Activated CD8-positive, alpha-beta memory T cell treated with anti-CD3 and anti-CD28 coated beads, Interleukin-2, amount 50 U/mL, for 1 hour (primary cell): Measurements from ENCODE around the gene DENND4B.
A peak's percentile ranks its signal among the peaks of the same experiment; 100 is the strongest.

Experiments used
- DNase-seq: peaks from one replicate; pipeline ENCODE4 v3.0.0-alpha.2; 2020; ENCODE audit errors: extremely low read depth

The DENND4B gene

DNA sequence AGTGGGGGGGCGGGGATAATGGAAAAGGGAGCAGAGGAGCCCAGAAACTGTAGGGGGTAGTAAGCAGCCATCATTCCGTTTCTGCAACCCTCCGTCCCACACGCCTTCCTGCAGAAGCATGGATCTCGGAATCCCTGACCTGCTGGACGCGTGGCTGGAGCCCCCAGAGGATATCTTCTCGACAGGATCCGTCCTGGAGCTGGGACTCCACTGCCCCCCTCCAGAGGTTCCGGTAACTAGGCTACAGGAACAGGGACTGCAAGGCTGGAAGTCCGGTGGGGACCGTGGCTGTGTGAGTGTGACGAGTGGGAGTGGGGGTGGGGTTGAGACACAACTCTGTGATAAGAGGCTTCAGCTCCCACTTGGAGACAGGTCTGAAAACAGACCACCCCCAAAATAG, 21.9 kb upstream of the DENND4B start:
- no peak for DNase-seq

DNA sequence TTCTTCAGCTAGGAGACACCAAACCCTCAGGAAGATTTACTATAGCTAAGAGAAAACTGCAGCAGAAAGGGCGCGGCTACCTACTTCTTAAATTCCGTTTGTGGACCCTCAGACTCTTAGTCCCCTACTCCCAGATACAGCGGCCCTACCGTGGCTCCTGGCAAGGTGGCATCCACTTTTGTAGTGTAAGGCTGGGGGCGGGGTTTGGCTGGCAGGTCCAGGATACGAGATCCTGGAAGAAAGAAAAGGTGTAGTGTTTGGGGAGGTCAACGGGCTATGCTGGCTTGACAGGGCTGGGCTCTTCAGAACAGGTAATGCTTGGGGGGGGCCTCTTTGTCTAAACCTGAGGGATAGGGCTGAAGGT, 21.5 kb upstream of the DENND4B start:
- DNase-seq = no peak

DNA sequence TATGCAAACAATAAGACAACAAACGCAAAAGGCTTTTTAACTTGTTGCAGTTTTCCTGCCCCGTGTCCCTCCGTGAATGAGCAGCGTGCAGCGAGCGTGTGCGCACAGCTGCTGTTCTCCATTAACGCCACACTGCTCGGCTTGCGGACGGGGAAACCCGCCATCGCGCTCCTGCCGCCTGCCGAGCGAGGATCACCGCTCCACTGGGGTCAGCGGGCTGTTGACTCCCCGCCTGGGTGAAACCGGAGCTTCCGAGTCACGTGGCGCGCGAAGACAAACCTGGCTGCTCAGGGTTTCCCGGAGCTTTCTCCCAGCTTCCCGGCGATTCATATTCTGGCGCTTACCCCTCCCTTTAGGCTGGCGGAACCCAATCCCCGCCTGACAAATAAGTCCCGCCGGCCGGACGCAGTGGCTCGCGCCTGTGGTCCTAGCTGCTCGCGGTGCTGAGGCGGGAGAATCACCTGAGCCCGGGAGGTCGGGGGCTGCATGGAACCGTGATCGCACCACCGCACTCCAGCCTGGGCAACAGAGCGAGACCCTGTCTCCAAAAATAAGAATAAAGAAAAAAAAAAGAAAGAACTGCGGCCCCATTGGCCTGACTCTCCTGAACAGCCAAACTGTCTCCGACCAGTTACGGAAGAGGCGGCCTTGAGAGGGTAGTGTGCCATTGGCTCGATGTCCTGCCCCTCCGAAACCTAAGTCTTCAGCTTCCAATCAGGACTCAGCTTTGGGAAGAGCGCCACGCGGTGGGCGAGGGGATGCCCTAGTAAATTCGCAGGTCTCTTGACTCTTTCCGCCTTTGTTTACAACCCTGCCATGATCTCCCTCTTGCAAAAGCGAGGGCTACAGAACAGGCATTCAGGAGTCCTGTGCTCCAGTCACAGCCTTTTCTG, 20.8 kb upstream of the DENND4B start, which contains the start of gene CREB3L4:
Gene CREB3L4 (plus strand): TSS at position 796 of the 893 bp plus-strand sequence. CDS start 624 bp downstream, outside the sequence.
- DNase-seq = no peak

DNA sequence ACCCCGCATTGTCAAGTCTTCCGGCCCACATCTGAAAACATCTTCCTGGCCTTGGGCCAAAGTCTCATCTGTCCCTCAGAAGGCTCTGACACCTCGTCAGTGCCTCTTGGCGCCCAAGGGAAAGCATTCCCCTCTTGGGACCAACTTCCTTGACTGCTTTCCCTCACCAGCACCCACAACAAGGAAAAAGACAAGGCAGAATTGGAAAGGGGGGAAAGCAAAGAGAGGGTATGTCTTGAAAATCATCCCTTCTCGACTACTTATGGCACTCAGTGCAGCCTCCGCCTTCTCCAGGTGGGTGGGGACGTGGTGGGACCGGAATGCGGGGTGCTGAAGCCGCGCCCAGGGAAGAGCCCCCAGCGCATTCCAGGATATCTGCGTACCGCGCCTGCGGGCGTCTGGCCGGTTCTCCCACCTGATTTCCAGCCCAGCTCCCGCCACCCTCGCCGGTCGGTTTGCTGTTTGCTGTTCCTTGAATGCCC, 17.4 kb upstream of the DENND4B start:
- no peak for DNase-seq

DNA sequence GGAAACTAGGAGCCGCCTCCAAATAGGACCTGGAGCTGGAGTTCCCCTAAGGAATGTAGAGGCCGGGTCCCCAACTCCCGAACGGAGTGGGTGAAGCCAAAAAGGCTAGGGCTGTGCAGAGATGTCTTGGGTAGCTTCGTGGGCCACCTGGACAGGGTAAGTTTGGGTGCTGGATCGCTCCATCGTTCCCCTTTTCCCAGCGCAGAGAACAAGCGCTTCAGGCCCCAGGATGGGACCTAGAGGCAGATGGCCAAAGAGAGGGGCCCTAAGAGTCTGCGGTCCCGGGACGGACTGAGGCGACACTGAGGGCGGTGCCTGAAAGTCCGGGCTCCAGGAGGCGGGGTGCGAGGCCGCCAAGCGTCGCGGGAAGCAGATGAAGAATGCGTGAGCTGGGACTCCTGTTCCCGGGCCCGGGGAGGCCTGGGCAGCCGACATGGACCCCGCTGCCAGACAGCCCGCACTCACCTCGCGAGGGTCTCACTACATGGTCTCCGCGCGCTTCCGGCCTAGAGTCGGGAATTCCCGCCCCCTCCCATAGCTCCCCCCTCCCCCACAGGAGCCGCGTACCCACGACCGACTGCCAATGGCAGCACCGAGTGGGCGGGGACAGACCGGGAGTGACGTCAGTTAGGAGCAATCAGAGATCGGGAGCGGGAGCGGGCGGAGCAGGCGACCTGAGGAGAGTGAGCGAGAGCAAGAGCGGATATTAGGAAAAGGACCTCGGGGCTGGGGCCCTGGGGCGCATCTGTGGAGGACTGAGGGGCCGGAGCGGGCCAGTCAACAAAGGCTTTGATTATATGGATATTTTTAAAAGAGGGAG, 16.7 kb upstream of the DENND4B start, which contains the start of gene SLC39A1:
Gene SLC39A1 (minus strand): TSS at position 508 of the 820 bp plus-strand sequence. CDS start 822 bp downstream, outside the sequence.
- DNase-seq = peak; percentile 88

DNA sequence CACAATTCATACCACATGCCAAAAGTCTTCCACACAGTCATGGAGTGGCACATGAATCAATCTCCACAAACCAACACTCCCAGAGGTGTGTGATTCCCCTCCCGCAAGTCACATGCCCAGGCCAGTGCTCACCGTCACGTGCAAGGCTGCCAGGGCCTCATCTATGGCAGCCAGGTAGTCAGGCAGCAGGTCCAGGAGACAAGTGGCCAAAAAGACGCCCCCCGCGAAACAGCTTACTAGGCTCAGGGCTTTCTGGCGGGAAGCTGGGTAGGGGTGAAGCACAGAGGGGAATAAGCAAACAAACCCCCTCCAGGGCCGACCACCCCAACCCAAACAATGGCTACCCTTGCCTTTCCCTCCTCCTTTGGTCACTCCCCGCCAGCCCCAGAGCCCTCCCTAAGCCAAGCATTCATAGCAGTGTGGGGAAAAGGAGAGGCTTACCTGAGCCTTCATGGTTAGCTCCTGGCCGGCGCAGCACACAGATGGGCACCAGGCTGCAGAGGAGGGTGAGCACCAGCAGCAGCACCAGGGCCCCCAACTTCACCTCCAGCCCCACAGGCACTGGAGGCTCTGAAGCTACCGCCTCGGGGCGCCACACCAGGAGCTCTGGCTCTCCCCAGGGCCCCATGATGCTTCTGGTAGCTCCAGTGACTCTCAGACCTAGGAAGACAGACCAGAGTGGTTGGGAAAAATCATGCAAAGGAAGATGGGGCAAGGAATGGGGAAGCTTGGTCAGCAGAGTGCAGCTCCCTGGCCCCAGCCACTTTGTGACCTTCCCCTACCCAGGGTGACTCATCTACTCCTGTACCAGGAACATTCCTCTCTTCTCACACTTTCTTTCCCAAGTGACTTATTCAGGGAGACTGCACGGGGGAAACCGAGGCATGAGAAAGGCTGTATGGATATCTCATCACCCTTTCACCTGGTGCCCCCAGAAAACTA, 15.8 kb upstream of the DENND4B start:
- DNase-seq = no peak

DNA sequence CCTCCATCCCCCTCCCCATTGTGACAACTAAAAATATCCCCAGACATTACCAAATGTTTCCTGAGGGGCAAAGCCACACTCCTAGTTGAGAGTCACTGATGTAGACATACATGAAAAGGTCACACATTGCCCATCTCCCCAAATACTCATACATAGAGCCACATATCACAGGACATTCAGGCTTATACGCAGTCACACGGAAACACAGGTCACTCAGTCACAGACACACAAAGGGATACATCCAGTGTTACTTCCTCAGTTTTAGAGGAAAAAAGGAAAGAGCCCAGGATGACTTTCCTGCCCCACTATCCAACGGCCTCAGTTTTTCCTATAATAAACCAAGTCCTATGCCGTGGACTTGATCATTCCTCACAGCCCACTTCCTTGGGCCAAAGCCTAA, 14.9 kb upstream of the DENND4B start:
- DNase-seq = no peak

DNA sequence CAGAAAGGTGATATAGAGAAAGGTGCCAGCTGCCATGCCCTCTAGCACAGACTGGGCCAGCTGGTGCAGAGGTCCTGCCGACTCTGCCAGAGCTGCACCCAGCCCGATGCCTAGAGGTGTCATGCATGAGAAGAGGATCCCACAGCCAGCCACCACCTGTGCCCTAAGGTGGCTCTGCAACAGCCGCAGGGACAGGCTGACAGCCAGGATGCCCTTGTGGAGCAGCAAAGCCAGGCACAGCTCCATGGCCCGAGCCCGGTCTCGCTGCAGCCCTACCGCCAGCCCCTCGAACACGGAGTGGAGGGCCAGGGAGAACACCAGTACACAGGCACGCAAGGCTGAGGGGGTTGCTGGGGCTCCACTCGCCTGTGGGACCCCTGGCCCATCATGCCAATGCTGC, 13.7 kb upstream of the DENND4B start:
- DNase-seq = no peak

DNA sequence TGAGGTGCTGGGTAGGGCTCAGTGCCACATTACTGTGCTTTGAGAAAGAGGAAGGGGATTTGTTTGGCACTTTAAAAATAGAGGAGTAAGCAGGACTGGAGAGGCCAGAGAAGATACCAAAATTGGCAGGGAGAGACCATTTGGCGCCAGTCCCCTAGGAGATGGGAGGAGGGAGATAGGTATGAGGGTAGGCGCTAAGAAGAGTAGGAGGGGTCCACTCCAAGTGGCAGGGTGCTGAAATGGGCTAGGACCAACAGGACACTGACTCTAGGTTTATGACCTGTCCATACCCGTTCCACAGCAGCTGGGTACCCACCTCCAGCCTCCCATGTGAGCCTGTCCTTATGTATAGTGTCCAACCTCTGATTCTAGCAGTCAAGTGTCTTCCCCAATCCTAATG, 12.9 kb upstream of the DENND4B start:
- DNase-seq = no peak

DNA sequence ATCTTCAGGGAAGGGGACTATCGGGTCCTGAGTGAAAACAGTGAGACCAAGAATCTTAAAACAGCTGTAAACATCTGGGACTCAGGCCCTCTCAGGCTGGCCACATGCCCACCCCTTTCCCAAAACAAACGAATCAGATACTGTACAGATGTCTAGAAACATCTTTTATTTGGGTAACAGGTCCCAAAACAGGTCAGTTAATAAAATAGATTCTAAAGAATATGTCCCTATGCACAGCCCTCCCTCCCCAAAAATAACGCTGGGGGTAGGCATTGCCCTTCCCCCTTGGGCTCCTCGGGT, 12.4 kb upstream of the DENND4B start:
- no peak for DNase-seq

DNA sequence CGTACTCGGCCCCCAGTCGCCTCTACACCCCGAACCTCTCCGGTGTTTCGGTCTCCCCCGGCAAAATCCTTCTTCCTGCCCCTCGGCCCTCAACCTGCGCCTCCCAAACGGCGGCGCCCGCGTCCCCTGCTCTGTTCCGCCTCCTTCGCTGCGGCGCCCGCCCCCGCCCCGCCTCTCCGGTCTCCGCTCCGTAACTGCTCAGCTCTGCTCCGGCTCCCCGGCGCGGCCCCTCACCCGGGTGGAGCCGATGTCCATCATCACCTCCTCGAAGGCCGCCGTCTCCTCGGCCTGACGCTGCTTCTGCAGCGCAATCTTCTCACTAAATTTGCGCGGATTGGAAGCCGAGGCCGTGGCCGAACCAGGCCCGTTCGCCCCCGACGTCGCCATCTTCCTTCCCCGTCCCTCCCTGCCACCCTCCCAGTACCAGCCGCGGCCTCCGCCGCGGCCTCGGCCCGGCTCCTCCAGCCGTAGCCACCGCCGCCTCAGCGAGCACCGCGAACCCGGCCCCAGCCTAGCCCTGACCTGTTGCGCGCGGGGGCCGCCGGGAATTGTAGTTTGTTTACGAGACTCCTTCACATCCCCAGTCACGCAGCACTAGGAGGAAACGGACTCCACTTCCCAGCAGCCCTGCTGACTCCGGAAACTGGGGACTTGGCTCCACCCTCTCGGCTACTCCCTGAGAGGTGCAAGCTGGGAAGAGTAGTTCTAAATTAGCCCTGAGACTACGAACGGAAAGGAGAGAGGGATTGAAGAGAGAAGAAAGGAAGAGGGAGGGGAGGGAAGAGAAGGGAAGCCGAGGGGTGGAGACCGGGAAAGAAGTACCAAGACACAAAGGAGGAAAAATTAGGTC, 11.8 kb upstream of the DENND4B start, which contains the start of gene CRTC2:
Gene CRTC2 (minus strand): TSS at position 502 of the 850 bp plus-strand sequence. CDS start 115 bp downstream, at position 387.
- DNase-seq = peak; percentile 94

DNA sequence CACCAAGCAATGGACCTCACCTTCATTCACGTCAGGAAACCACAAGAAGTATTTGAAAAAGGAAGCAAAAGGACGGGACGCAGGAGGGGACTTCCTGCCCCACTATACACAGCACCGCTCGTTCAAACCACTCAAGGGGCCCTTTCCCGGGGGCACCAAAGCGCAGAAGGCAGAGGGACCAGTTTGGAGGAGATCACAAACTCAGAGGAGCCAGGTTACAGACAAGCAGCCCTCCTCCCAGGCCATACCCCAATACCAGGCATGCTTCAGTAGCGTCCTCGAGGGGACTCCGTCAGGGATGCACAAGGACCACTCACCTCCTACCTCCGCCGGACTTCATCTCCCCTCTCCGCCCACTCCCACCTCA, 11.2 kb upstream of the DENND4B start:
- DNase-seq = no peak

DNA sequence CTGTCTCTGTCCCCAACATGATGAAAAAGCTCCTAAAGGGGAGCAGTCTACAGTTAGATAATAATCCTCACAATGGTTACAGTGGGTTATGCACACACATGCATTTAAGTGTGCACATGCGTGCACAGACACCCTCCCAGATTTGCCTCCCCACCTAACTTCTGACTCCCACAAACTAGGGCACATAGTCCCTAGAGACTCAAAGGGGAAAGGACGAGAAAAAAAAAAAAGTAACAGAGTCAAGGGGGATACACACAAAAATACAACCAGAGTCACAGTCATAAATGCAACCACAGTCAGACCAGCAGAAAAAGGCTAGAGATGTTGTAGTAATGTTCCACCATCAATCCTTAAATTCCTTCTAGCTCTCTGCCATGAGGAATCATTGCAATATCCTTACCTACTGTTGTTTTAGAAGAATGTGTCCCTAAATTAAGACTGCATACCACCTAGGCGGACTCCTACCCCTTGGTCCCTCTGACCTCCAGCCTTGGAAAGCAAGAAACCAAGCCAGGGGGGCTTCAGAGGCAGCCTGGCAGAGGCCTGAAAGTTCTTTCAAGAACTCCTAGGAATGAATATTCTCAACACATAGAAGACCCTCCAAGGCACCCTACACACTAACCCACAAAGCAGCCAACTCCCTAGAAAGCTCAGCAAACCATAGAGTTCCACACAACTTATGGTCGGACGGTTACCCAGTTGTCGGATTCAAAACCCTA, 10.6 kb upstream of the DENND4B start:
- no peak for DNase-seq

DNA sequence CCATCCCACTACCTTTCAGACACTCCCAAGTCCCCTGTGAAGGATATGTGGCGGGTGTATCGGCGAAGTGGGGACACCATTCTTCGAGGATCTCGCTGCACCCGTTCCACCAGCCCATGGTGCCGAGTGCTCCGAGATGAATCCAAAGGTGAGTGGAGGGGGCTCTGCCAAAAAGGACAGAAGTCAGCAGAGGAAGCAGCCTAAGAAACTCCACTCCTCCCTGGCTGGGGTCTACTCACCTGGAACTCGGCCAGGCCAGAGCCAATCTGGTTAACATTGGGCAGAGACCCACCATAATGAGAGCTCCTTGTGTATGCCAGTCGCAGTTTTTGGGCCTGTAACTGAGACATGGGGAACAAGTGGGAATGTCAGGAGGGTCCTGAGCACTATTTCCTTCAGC, 8.3 kb upstream of the DENND4B start:
- DNase-seq = no peak

DNA sequence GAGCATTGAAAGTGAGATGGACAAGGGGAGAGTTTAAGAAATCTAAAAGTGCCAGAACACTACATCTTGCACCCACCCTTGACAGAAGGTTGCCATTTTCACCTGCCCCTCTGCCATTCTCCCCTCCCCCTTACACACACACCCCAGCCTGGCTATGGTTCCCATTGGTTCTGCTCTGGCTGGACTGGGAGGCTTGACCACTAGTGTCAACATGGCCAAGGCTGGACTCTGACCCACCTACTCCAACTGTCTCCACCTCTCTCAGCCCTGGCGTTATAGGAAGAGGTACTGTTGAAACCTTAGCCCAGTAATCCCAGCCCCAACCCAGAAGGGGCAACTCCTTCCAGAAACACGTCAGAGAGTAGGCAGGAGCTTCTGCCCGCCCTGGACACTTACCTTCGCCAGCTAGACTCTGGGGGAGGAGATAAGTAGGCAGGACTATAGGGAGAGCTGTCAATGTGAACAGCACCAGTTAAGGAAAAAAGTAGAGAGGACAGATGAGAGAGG, 7.4 kb upstream of the DENND4B start:
- DNase-seq = no peak

DNA sequence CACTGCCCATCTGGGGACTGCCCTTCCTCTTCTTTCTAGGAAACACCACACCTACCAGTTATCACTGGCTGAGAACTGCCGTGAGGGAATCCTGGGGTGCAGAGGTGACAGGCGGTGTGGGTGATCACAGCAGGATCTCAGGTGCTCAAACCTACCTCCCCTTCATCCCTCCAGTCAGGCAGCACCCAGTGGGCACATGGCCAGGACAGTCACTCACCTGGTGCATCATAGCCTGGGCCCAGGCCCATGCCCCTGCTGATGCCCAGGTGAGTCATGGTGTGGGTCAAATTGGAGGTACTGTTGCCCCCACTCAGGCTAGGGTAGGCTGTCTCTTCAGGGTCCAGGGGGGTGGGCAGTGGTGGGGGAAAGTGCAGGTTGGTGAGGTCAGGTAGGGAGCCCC, 5.3 kb upstream of the DENND4B start:
- DNase-seq = no peak

DNA sequence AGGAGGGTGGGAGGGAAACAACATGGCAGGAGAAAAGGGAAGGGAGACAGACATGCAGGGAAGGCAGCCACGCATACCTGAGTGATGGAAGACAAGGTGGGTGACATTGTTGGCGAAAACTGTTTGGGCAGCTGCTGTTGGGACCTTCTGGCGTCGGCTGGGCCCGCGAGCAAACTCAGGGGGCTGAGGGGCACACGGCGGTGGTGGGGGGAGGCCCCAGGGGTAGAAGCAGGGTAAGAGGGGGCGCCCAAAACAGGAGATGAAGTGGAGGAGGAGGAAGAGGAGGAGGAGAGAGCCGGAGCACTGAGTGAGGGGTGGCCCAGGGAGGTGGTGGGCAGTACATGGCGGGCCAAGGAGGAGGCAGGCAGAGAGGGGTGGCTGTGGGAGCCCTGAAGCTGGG, 4.7 kb upstream of the DENND4B start:
- DNase-seq = no peak

DNA sequence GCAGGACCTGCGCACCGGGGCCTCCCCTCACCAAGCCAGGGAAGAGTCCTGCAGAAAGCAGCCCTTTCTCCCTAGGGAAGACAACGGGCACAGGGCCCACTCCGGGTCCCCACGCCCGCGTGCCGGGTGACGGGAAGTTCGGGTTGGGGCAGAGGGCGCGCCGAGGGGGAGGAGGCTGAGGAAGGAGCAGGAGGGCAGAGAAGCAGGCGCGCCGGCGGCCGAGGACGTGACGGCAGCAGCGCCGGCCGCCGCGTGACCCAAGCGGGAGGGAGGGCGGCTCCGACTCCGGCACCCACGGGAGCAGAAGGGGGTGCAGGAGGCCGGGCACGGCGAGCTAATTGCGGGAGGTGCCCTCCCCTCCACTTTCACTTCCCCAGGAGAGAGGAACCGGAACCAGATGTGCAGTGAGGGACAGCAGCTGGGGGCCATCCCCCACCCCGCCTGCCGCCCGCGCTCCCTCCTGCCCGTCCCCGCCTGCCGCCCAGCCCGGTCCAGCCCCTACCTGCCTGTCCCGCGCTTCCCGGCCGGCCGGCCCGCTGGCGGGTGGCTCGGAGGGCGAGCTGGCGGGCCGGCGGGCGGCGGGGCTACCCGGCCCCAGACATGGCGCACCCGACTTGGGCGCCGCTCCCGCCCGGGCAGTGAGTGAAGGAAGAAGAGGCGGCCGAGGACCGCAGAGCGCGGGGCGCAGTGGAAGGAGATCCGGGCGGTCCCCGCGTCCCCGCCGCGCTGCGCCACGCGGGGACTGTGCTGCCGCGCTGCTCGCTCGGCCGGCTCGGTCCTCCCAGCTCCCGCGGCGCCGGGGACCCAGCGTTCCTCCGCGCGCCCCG, 510 bp downstream of the DENND4B start:
- no peak for DNase-seq
